ENCODE data around the gene FAM222A.

FAM222A gene

GRCh38 chr12:109695961-109696461 is 17.6 kb upstream of the FAM222A start (continued):
- no peak for TF ChIP-seq ZNF248 (tag by site-specific recombination; IDR thresholded peaks at IDR 0.05)
- no peak for TF ChIP-seq ZSCAN18 (tag by site-specific recombination; IDR thresholded peaks at IDR 0.05)
- no peak for TF ChIP-seq ZNF146 (tag by site-specific recombination; IDR thresholded peaks at IDR 0.05)
- no peak for TF ChIP-seq ZNF112 (tag by site-specific recombination; IDR thresholded peaks at IDR 0.05)
- TF ChIP-seq ZNF132 (tag by site-specific recombination; IDR thresholded peaks at IDR 0.05; ENCODE audit: borderline replicate concordance), result no peak
- TF ChIP-seq MZF1 (tag by site-specific recombination; IDR thresholded peaks at IDR 0.05; ENCODE audit: borderline replicate concordance), result peak; percentile 87; the same call in 1 of the 2 replicates
- no peak for TF ChIP-seq HOXA7 (CRISPR knock-in tag; IDR thresholded peaks at IDR 0.05; ENCODE audit: borderline replicate concordance)
- no peak for TF ChIP-seq ZBTB20 (tag by site-specific recombination; IDR thresholded peaks at IDR 0.05)
- 0 out of 2 replicates have a peak, but pooled peaks have one; percentile 29 for TF ChIP-seq ZXDB (tag by site-specific recombination; IDR thresholded peaks at IDR 0.05)
- no peak for TF ChIP-seq ZNF175 (tag by site-specific recombination; IDR thresholded peaks at IDR 0.05)
- no peak for TF ChIP-seq ZNF354C (tag by site-specific recombination; IDR thresholded peaks at IDR 0.05; ENCODE audit: borderline replicate concordance, low read depth)
- TF ChIP-seq BCL11A (tag by site-specific recombination; IDR thresholded peaks at IDR 0.05; ENCODE audit: low read depth), result no peak
- no peak for TF ChIP-seq ZNF16 (tag by site-specific recombination; IDR thresholded peaks at IDR 0.05; ENCODE audit: low read depth)
- no peak; the same call in 1 of the 2 replicates for TF ChIP-seq ZBTB44 (tag by site-specific recombination; IDR thresholded peaks at IDR 0.05)
- no peak for TF ChIP-seq ZNF426 (tag by site-specific recombination; IDR thresholded peaks at IDR 0.05)
- TF ChIP-seq ZBTB8A (tag by site-specific recombination; IDR thresholded peaks at IDR 0.05), result peak; percentile 59
- TF ChIP-seq ZSCAN16 (tag by site-specific recombination; IDR thresholded peaks at IDR 0.05), result no peak
- TF ChIP-seq MEIS1 (CRISPR knock-in tag; IDR thresholded peaks at IDR 0.05; ENCODE audit: borderline replicate concordance), result no peak
- TF ChIP-seq ZNF202 (tag by site-specific recombination; IDR thresholded peaks at IDR 0.05; ENCODE audit: borderline replicate concordance), result no peak
- peak; percentile 98 for TF ChIP-seq TCF7L2 (IDR thresholded peaks at IDR 0.05; ENCODE audit: borderline replicate concordance, low read depth, low read length)
- no peak for TF ChIP-seq TRIM28 (IDR thresholded peaks at IDR 0.05; ENCODE audit: borderline replicate concordance, low read length)
- no peak for TF ChIP-seq EGR2 (tag by site-specific recombination; IDR thresholded peaks at IDR 0.05; ENCODE audit: low read depth)
- peak; percentile 98 for TF ChIP-seq FEZF1 (tag by site-specific recombination; IDR thresholded peaks at IDR 0.05)
- TF ChIP-seq ZFHX2 (tag by site-specific recombination; conservative IDR thresholded peaks at IDR 0.05), result no peak
- no peak for TF ChIP-seq ZNF394 (tag by site-specific recombination; IDR thresholded peaks at IDR 0.05; ENCODE audit: borderline replicate concordance)
- TF ChIP-seq ZNF26 (tag by site-specific recombination; IDR thresholded peaks at IDR 0.05), result no peak
- no peak for TF ChIP-seq YY2 (tag by site-specific recombination; IDR thresholded peaks at IDR 0.05)
- TF ChIP-seq ZNF530 (tag by site-specific recombination; IDR thresholded peaks at IDR 0.05; ENCODE audit: low read depth), result no peak
- no peak for TF ChIP-seq ZNF280D (tag by site-specific recombination; IDR thresholded peaks at IDR 0.05)
- TF ChIP-seq PRDM1 (tag by site-specific recombination; IDR thresholded peaks at IDR 0.05), result no peak
- no peak for TF ChIP-seq ZBTB10 (tag by site-specific recombination; IDR thresholded peaks at IDR 0.05)
- TF ChIP-seq ZNF623 (tag by site-specific recombination; IDR thresholded peaks at IDR 0.05), result no peak

Measured in HEK293 (cell line).